H9 (cell line): ENCODE measurements around the gene FUCA1. TPM values are rescaled to one million over a fixed set of nuclear protein-coding genes. Genes with fewer than 3 reads are reported as not detected.

ENCODE experiments used
- DNase-seq: peaks from one replicate; pipeline ENCODE4 v3.0.0-alpha.2; 2017
- H2AFZ ChIP-seq: one replicate; pipeline ENCODE4 v1.6.1; 2013; ENCODE audit warnings: mild to moderate bottlenecking, low read length, control low read depth, moderate library complexity
- H2AK5ac ChIP-seq: 2 replicates; pipeline ENCODE4 v1.6.1; 2013; ENCODE audit warnings: low read length, control low read depth, mixed read lengths; ENCODE audit not compliant: insufficient read length
- H2BK120ac ChIP-seq: one replicate; pipeline ENCODE4 v1.6.1; 2013; ENCODE audit warnings: low read depth, mild to moderate bottlenecking, low read length, control low read depth, inconsistent platforms; ENCODE audit not compliant: poor library complexity, severe bottlenecking
- H2BK12ac ChIP-seq: 2 replicates; pipeline ENCODE4 v1.6.1; 2013; ENCODE audit warnings: low read length, control low read depth, mixed read lengths, low read depth; ENCODE audit not compliant: insufficient read length
- H2BK15ac ChIP-seq: 2 replicates; pipeline ENCODE4 v1.6.1; 2013; ENCODE audit warnings: low read depth, low read length, control low read depth
- H2BK20ac ChIP-seq: one replicate; pipeline ENCODE4 v1.6.1; 2013; ENCODE audit warnings: low read depth, mild to moderate bottlenecking, low read length, control low read depth, inconsistent platforms; ENCODE audit not compliant: poor library complexity, severe bottlenecking
- H2BK5ac ChIP-seq: 2 replicates; pipeline ENCODE4 v1.6.1; 2013; ENCODE audit warnings: low read length, control low read depth, mixed read lengths; ENCODE audit not compliant: insufficient read length
- H3K14ac ChIP-seq: 2 replicates; pipeline ENCODE4 v1.6.1; 2013; ENCODE audit warnings: low read length, control low read depth; ENCODE audit not compliant: insufficient read depth
- H3K18ac ChIP-seq: 2 replicates; pipeline ENCODE4 v1.6.1; 2013; ENCODE audit warnings: low read depth, mild to moderate bottlenecking, mixed read lengths, low read length, control low read depth; ENCODE audit not compliant: insufficient read length
- H3K23ac ChIP-seq: 2 replicates; pipeline ENCODE4 v1.6.1; 2013; ENCODE audit warnings: low read length, control low read depth, mixed read lengths, low read depth; ENCODE audit not compliant: insufficient read length
- H3K23me2 ChIP-seq: 2 replicates; pipeline ENCODE4 v1.6.1; 2013; ENCODE audit warnings: low read depth, mild to moderate bottlenecking, mixed read lengths, low read length, control low read depth; ENCODE audit not compliant: insufficient read length, poor library complexity, severe bottlenecking
- H3K27ac ChIP-seq: 2 replicates; pipeline ENCODE4 v1.5.1; 2013; ENCODE audit warnings: low read length, control low read depth, mixed read lengths, low read depth; ENCODE audit not compliant: insufficient read length
- H3K27me3 ChIP-seq: 2 replicates; pipeline ENCODE4 v1.6.1; 2013; ENCODE audit warnings: low read length, control low read depth, inconsistent platforms; ENCODE audit not compliant: insufficient read depth
- H3K4ac ChIP-seq: 2 replicates; pipeline ENCODE4 v1.6.1; 2013; ENCODE audit warnings: low read depth, mild to moderate bottlenecking, control low read depth, inconsistent platforms, low read length, moderate library complexity
- H3K4me1 ChIP-seq: 2 replicates; pipeline ENCODE4 v1.6.1; 2013; ENCODE audit warnings: low read length, control low read depth, inconsistent platforms; ENCODE audit not compliant: insufficient read depth
- H3K4me2 ChIP-seq: 2 replicates; pipeline ENCODE4 v1.6.1; 2013; ENCODE audit warnings: low read length, control low read depth, mixed read lengths; ENCODE audit not compliant: insufficient read length, insufficient read depth
- H3K56ac ChIP-seq: 2 replicates; pipeline ENCODE4 v1.6.1; 2013; ENCODE audit warnings: low read depth, mild to moderate bottlenecking, mixed read lengths, low read length, control low read depth; ENCODE audit not compliant: insufficient read length
- H3K79me1 ChIP-seq: 2 replicates; pipeline ENCODE4 v1.6.1; 2013; ENCODE audit warnings: low read depth, mild to moderate bottlenecking, moderate library complexity, low read length, control low read depth, inconsistent platforms; ENCODE audit not compliant: insufficient read depth, poor library complexity, severe bottlenecking
- H3K79me2 ChIP-seq: 2 replicates; pipeline ENCODE4 v1.6.1; 2013; ENCODE audit warnings: low read length, control low read depth, inconsistent platforms; ENCODE audit not compliant: insufficient read depth
- H3K9ac ChIP-seq: 2 replicates; pipeline ENCODE4 v1.6.1; 2013; ENCODE audit warnings: low read length, control low read depth, mixed read lengths; ENCODE audit not compliant: insufficient read length; ENCODE audit errors: extremely low read depth
- H3K9me3 ChIP-seq: one replicate; pipeline ENCODE4 v1.6.1; 2013; ENCODE audit warnings: low read depth, low read length, inconsistent platforms; ENCODE audit not compliant: control insufficient read depth
- H3T11ph ChIP-seq: one replicate; pipeline ENCODE4 v1.6.1; 2013; ENCODE audit warnings: mild to moderate bottlenecking, low read length, control low read depth, inconsistent platforms
- H4K20me1 ChIP-seq: one replicate; pipeline ENCODE4 v1.6.1; 2013; ENCODE audit not compliant: control insufficient read depth, insufficient read length, insufficient read depth
- H4K5ac ChIP-seq: 2 replicates; pipeline ENCODE4 v1.6.1; 2013; ENCODE audit warnings: low read depth, mild to moderate bottlenecking, mixed read lengths, low read length, control low read depth; ENCODE audit not compliant: insufficient read length
- H4K8ac ChIP-seq: replicated peaks from 2 replicates; pipeline ENCODE4 v1.6.1; 2013; ENCODE audit warnings: low read length, control low read depth, mixed read lengths, low read depth; ENCODE audit not compliant: insufficient read length
- H4K91ac ChIP-seq: 2 replicates; pipeline ENCODE4 v1.6.1; 2013; ENCODE audit warnings: low read depth, mild to moderate bottlenecking, moderate library complexity, mixed read lengths, low read length, control low read depth; ENCODE audit not compliant: insufficient read length
- H3K27ac Mint-ChIP-seq, 3 experiments: 2 replicates in 2 of 3; 3 replicates in 1 of 3; pipeline ENCODE4 v1.8.0; 2020 to 2021; ENCODE audit warnings: mixed read lengths in 3 of 3, mild to moderate bottlenecking in 1 of 3, moderate library complexity in 1 of 3
- H3K27me3 Mint-ChIP-seq: 2 replicates; pipeline ENCODE4 v1.8.0; 2021; ENCODE audit warnings: low read depth, mild to moderate bottlenecking, moderate library complexity, mixed read lengths
- H3K36me3 Mint-ChIP-seq, 3 experiments: 2 replicates in 2 of 3; 3 replicates in 1 of 3; pipeline ENCODE4 v1.8.0; 2020 to 2021; ENCODE audit warnings: low read depth in 3 of 3, mixed read lengths in 3 of 3; ENCODE audit not compliant: insufficient read depth in 1 of 3
- H3K4me1 Mint-ChIP-seq, 2 experiments: 2 replicates each; pipeline ENCODE4 v1.8.0; 2020; ENCODE audit warnings: mixed read lengths in 2 of 2
- H3K4me3 Mint-ChIP-seq, 2 experiments: 2 replicates in 1 of 2; 3 replicates in 1 of 2; pipeline ENCODE4 v1.8.0; 2020 to 2021; ENCODE audit warnings: mild to moderate bottlenecking in 2 of 2, mixed read lengths in 2 of 2, moderate library complexity in 1 of 2
- H3K9me3 Mint-ChIP-seq, 2 experiments: 2 replicates in 1 of 2; 3 replicates in 1 of 2; pipeline ENCODE4 v1.8.0; 2020; ENCODE audit warnings: mild to moderate bottlenecking in 2 of 2, mixed read lengths in 2 of 2, moderate library complexity in 1 of 2
- WGBS: extraction: QIAGEN DNeasy Blood & Tissue Kit; methylation state at CpG from one replicate; pipeline ENCODE4 v1.1.7; 2013; ENCODE audit warnings: missing lambda C conversion rate, low lambda C conversion rate, mixed read lengths; ENCODE audit not compliant: insufficient read length; ENCODE audit errors: extremely low coverage; 5-methylcytosine and 5-hydroxymethylcytosine counted together
- total RNA-seq: library from RNA; stranded (reverse); gene quantifications from 2 replicates; pipeline ENCODE4 v1.2.1, GENCODE V29; 2021
- TF ChIP-seq, protein P1 (sequence below): fragments of 200-600 bp; sonication (generic); conservative IDR thresholded peaks from 3 replicates; pipeline ENCODE4 v1.8.0; 2021; ENCODE audit warnings: antibody characterized with exemption, mild to moderate bottlenecking

FUCA1 gene
- total RNA-seq, 1 experiment from 2014 or later = 9.1 TPM

DNA sequence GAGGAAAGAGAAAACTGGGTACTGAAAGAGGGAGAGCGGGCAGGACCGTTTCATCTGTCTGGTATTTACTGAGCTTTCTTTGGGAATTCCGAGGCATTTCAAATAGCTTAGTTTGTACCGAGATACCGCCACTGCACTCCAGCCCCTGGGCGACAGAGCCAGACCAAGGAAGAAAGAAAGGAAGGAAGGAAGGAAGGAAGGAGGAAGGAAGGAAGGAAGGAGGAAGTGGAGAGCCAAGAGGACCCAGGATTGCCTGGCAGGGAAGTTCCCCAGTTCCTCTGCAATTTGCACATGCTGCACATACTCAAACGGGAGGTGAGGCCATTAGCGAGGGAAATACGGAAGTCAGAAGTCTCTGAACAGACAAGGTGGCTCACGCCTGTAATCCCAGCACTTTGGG lies 961 bp upstream of the FUCA1 start:
- Histone ChIP-seq H3K23ac (no peak overlapping the region), H4K20me1 (no peaks in the 10 kb centered on the region), H4K8ac (no peak overlapping the region), H3K18ac (no peak overlapping the region), H2BK20ac (no peak overlapping the region), H2BK5ac (no peak overlapping the region), H3T11ph (no peak overlapping the region), H2BK120ac (no peak overlapping the region), H2AK5ac (no peak overlapping the region), H2BK15ac (no peak overlapping the region), H3K4me2 (no peak overlapping the region), H3K79me2 (no peaks in the 10 kb centered on the region), H4K91ac (no peak overlapping the region), H3K9ac (no peak overlapping the region), H3K27me3 (peaks cover 3% of the 10 kb centered on the region; the same call in 1 of the 2 replicates), H3K9me3 (no peaks in the 10 kb centered on the region), H3K79me1 (no peaks in the 10 kb centered on the region), H3K27ac (no peak overlapping the region), H3K14ac (no peak overlapping the region), H2AFZ (no peak overlapping the region), H3K56ac (no peak overlapping the region), H3K23me2 (peaks cover 6% of the 10 kb centered on the region), H3K4me1 (no peaks in the 10 kb centered on the region), H3K4ac (no peak overlapping the region), H2BK12ac (no peak overlapping the region), H4K5ac (no peak overlapping the region)
- TF ChIP-seq, protein P1, sequence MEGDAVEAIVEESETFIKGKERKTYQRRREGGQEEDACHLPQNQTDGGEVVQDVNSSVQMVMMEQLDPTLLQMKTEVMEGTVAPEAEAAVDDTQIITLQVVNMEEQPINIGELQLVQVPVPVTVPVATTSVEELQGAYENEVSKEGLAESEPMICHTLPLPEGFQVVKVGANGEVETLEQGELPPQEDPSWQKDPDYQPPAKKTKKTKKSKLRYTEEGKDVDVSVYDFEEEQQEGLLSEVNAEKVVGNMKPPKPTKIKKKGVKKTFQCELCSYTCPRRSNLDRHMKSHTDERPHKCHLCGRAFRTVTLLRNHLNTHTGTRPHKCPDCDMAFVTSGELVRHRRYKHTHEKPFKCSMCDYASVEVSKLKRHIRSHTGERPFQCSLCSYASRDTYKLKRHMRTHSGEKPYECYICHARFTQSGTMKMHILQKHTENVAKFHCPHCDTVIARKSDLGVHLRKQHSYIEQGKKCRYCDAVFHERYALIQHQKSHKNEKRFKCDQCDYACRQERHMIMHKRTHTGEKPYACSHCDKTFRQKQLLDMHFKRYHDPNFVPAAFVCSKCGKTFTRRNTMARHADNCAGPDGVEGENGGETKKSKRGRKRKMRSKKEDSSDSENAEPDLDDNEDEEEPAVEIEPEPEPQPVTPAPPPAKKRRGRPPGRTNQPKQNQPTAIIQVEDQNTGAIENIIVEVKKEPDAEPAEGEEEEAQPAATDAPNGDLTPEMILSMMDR = no peak
- no peak overlapping the region for H3K27ac Mint-ChIP-seq
- no peak for DNase-seq
- WGBS = no CpG with 5 or more reads among the region's 10 CpGs
- peaks cover 0 to 3% (median 0%) of the 10 kb centered on the region in 3 experiments; a peak in 1 of 7 replicates for H3K36me3 Mint-ChIP-seq
- H3K27me3 Mint-ChIP-seq = peaks cover 38% of the 10 kb centered on the region
- peaks cover 0 to 3% of the 10 kb centered on the region in 2 experiments; a peak in 1 of 5 replicates for H3K9me3 Mint-ChIP-seq
- H3K4me3 Mint-ChIP-seq = peak overlapping the region in 1 of 2 experiments; percentile 84; a peak in 1 of 5 replicates
- H3K4me1 Mint-ChIP-seq = peaks cover 5 to 14% of the 10 kb centered on the region in 2 experiments
